SKM-1 treated with dmso at 0.1 percent for 144 hours (cell line): Measurements from ENCODE around the gene KMT2A.
"Not testable (repeated sequence)": the region's sequence is repeated elsewhere in the genome, so short reads cannot be mapped to it uniquely, and the experiment has no call there.

ENCODE experiments used
- DNase-seq: peaks from one replicate; lab custom pipeline; 2025; ENCODE audit not compliant: unreplicated experiment; lab: John Stamatoyannopoulos, UW

Gene KMT2A

DNA sequence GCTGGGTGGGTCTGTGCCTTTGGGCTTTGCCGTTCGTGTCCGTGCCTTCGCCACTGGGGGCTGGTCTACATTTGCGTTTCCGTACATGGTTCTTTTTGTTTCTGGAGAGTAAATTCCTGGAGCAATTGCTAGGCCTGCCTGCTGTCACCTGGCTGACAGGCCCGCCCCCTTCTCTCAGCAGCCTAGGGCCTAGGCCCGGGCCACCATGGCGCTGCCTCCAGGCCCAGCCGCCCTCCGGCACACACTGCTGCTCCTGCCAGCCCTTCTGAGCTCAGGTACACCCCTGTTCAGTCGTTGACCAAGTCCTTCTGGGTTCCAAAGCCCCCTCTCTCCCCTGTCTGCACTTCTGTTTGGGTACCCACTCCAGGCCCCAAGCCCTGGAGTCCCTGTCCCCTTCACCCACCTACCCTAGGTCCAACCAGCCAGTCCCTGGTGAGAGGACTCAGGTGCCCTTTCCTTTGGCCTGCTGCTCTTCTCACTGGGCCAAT, 95.3 kb downstream of the KMT2A start:
- DNase-seq: no peak

DNA sequence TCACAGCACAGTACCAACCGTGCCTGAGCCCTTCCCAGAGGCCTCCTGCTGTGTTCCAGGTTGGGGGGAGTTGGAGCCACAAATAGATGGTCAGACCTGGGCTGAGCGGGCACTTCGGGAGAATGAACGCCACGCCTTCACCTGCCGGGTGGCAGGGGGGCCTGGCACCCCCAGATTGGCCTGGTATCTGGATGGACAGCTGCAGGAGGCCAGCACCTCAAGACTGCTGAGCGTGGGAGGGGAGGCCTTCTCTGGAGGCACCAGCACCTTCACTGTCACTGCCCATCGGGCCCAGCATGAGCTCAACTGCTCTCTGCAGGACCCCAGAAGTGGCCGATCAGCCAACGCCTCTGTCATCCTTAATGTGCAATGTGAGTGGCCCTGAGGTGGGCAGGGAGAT, 95.8 kb downstream of the KMT2A start:
- no peak for DNase-seq

DNA sequence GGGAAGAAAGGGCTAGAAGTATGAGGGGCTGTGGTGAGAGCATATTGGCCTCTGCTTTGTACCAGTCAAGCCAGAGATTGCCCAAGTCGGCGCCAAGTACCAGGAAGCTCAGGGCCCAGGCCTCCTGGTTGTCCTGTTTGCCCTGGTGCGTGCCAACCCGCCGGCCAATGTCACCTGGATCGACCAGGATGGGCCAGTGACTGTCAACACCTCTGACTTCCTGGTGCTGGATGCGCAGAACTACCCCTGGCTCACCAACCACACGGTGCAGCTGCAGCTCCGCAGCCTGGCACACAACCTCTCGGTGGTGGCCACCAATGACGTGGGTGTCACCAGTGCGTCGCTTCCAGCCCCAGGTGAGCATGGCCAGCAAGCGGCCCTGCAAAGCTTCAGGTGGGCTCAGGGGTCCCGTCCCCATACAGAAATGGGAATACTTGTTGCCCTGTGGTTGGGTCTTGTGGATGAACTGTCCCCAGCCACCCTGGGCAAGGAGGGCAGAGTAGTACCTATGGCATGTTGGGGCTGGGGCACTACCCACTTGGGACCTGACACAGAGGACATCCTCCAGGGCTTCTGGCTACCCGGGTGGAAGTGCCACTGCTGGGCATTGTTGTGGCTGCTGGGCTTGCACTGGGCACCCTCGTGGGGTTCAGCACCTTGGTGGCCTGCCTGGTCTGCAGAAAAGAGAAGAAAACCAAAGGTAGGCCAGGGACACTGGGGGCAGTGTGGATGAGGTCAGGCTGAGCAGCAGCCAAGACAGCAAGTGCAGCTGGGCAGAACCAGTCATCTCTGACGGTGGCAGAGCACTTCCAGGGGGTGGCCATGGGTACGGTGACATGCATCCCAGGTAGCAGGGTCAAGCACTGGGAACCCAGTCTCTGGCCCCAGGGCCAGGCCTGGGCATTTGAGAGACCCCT, 96.8 kb downstream of the KMT2A start:
- DNase-seq: no peak

DNA sequence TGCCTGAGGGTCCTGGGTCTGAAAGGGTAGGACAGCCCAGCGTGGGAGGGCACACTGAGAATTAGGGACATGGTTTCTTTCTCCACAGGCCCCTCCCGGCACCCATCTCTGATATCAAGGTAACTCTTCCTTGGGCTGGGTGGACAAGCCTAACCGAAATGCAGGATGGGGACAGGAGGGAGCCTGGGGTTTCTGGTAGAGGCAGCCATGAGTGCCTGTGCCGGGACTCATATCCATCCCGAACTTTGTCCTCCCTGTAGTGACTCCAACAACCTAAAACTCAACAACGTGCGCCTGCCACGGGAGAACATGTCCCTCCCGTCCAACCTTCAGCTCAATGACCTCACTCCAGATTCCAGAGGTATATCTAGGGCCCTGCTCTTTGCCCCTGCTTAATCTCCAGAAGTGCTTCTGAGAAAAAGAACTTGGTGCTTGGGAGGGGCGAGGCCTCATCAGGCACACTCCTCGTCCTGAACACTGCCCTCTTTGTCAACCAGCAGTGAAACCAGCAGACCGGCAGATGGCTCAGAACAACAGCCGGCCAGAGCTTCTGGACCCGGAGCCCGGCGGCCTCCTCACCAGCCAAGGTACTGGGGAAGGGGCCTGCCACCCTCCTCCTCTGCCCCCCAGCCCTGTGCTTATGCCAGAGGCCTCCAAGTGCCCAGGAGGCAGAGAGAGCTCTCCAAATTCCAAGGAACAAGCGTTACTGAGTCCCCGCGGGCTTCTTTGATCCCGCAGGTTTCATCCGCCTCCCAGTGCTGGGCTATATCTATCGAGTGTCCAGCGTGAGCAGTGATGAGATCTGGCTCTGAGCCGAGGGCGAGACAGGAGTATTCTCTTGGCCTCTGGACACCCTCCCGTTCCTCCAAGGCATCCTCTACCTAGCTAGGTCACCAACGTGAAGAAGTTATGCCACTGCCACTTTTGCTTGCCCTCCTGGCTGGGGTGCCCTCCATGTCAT, 97.8 kb downstream of the KMT2A start:
- no peak for DNase-seq

DNA sequence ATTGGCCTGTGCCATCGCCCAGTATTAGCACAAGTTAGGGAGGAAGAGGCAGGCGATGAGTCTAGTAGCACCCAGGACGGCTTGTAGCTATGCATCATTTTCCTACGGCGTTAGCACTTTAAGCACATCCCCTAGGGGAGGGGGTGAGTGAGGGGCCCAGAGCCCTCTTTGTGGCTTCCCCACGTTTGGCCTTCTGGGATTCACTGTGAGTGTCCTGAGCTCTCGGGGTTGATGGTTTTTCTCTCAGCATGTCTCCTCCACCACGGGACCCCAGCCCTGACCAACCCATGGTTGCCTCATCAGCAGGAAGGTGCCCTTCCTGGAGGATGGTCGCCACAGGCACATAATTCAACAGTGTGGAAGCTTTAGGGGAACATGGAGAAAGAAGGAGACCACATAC, 99.0 kb downstream of the KMT2A start:
- DNase-seq: no peak

DNA sequence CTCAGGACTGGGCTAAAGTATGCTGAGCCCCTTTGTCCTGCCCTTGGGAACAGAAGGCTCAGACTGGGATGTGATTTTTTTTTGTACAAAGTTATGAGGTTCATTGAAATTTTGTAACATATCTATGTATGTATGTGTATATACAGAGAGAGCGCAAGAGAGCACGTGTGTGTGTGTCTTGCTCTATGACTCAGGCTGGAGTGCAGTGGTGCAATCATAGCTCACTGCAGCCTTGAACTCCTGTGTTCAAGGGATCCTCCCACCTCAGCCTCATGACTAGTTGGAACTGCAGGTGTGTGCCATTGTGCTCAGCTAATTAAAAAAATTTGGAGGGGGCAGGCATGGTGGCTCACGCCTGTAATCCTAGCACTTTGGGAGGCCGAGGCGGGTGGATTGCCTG, 100.4 kb downstream of the KMT2A start:
- no peak for DNase-seq

DNA sequence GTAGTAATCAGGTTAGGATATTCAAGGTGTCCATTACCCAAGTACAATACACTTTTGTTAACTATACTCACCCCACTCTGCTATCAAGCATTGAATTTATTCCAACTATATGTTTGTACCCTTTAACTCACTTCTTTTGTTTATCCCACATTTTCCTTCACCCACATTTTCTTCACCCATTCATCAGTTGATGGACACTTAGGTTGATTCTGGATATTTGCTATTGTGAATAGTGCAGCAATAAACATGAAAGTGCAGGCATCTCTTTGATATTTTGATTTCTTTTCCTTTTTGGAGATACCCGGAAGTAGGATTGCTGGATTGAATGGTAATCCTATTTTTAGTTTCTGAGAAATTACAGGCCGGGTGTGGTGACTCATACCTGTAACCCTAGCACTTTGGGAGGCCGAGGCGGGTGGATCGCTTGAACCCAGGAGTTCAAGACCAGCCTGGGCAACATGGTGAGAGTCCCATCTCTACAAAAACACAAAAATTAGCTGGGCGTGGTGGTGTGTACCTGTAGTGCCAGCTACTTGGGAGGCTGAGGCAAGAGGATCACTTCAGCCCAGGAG, 101.2 kb downstream of the KMT2A start:
- no peak for DNase-seq

DNA sequence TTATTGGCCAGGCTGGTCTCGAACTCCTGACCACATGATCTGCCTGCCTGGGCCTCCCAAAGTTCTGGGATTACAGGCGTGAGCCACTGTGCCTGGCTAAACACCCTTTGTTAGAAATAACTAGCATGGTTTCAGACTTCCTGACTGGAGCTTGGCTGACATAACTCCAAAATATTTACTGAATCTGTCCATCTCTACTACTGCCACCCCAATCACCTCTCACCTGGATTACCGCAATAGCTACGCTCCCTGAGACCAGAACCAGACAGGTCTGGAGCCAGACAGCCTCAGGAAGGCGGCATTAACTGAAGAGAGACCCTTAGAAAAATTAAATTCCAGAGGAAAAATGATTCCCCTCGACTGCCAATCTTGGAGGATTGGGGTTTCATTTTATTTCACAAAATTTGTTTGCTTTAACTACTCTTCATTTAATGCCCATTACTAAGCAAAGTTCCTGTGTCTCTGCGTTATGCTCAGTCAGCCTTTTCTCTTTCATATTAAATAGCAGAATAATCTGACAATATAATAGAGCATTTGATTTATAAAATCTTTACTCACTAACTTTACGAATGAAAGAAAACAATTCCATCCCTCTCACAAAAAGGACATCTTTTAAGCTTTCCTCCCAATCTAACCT, 107.8 kb downstream of the KMT2A start:
- no peak for DNase-seq

DNA sequence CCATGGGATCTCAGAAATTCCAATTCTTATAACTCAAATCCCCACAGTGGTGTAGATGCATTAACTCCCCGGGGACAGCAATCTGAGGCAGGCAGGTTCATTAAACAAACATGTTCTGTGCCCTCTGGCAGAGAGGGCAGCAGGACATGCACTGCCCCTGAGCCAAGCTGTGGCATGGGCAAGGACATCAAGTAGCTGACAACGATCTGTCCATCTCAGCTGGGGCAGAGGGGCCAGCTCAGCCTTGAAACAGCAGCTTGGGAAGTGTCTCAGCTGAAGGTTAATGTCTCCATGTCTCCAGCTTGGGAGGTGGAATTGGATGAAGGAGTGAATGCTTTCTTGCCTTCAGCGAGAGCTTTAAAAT, 108.3 kb downstream of the KMT2A start:
- DNase-seq: no peak

DNA sequence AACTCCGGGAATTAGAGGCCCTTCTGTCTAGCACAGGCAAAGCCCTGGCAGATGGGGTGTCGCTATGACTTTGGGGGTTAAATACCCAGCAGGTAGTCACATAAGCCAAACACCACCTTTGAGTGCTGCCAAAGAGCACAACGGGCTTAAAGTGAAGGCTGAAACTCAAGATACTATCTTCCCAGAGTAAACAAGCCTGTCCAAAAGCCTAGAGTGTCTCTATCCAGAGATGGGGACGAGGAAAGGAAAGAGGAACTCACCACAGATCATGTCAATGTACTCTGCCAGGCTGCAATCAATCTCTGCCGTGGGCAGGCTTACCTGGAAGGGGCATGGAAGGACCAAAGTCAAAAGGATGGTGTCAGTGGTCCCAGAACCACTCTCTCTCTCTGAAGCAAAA, 109.2 kb downstream of the KMT2A start:
- DNase-seq: no peak

DNA sequence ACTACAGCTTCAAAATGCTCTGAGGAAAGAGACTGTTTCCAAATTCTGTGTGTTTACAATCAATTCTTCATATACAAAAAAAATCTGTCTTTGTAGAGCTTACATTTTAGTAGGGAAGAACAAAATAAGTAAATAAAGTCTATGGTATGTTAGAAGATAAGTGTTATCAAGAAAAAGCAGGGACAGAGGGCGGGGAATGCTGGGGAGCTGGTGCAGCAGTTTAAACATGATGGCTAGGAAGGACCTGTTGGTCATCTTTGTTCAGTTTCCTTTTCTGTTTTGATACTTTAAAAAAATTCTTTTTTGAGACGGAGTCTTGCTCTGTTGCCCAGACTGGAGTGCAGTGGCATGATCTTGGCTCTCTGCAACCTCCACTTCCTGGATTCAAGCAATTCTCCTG, 110.8 kb downstream of the KMT2A start:
- no peak for DNase-seq

DNA sequence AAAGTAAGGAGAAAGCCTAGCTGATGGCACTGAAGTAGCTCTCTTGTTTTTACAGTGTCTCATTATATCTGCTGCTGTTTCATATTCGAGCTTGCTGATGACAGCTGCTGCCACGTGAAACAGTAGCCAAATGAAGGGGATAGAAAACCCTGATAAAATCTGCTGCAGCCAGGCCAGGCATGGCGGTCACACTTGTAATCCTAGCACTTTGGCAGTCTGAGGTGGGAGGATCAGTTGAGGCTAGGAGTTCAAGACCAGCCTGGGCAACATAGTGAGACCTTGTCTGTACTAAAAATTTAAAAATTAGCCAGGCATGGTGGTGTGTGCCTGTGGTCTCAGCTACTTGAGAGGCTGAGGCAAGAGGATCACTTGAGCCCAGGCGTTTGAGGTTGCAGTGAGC, 116.0 kb downstream of the KMT2A start:
- DNase-seq: no peak

DNA sequence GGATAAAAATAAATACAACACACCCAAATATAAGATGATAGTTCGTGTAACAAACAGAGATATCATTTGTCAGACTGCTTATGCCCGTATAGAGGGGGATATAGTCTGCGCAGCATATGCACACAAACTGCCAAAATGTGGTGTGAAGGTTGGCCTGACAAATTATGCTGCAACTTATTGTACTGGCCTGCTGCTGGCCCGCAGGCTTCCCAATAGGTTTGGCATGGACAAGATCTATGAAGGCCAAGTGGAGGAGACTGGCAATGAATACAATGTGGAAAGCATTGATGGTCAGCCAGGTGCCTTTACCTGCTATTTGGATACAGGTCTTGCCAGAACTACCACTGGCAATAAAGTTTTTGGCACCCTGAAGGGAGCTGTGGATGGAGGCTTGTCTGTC, 124.5 kb downstream of the KMT2A start:
- no peak for DNase-seq

DNA sequence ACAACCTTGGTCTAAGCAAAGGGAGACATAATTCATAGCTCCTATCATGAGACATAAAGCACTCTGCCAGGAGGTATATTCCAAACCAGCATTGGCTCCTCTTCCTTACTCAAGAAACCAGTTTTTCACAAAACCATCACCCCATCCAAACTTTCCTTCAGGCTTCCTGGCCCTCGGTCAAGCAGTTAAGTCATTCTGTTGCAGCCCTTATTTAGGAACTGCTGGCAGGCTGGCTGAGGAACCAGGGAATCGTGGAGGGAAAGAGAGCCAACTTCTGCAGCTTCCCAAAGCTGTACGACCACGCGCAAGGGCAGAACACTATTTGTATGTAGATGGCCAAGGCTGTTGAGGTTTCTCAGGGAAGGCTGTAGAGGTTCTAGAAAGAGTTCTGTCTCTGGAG, 128.8 kb downstream of the KMT2A start:
- no peak for DNase-seq

DNA sequence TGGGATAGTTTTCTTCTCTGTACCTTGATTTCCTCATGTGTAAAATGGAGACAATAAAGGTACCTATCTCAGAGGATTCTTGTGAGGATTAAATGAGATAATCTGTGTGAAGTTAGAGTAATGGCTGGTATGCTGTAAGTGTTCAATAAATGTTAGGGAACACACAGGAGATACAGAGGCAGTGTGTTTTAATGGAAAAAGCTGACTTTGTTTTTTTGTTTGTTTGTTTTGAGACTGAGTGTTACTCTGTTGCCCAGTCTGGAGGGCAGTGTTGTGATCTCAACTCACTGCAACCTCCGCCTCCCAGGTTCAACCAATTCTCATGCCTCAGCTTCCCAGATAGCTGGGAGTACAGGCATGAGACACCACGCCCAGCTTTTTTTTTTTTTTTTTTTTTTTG, 133.4 kb downstream of the KMT2A start:
- DNase-seq: no peak

DNA sequence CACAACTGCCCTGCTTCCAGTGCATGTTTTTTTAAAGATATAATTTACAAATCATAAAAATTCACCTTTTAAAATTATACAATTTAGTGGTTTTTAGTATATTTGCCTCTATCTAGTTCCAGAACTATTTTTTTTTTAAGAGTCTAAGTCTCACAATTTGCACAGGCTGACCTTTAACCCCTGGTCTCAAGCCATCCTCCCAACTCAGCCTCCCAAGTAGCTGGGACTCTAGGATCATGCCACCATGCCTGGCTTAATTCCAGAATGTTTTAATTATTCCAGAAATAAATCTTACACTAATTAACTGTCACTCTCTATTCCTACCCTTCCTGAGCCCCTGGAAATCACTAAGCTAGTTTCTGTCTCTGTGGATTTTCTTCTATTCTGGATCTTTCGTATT, 134.5 kb downstream of the KMT2A start:
- no peak for DNase-seq

DNA sequence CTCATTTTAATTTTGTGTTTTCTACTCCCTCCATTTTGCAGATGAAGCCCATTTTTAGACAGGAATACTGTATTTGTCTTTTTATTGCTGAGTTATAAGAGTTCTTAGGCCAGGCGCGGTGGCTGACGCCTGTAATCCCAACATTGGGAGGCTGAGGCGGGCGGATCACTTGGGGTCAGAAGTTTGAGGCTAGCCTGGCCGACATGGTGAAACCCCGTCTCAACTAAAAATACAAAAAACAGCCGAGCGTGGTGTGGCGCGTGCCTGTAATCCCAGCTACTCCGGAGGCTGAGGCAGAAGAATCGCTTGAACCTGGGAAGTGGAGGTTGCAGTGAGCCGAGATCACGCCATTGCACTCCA, 135.4 kb downstream of the KMT2A start:
- DNase-seq: not testable (repeated sequence)

DNA sequence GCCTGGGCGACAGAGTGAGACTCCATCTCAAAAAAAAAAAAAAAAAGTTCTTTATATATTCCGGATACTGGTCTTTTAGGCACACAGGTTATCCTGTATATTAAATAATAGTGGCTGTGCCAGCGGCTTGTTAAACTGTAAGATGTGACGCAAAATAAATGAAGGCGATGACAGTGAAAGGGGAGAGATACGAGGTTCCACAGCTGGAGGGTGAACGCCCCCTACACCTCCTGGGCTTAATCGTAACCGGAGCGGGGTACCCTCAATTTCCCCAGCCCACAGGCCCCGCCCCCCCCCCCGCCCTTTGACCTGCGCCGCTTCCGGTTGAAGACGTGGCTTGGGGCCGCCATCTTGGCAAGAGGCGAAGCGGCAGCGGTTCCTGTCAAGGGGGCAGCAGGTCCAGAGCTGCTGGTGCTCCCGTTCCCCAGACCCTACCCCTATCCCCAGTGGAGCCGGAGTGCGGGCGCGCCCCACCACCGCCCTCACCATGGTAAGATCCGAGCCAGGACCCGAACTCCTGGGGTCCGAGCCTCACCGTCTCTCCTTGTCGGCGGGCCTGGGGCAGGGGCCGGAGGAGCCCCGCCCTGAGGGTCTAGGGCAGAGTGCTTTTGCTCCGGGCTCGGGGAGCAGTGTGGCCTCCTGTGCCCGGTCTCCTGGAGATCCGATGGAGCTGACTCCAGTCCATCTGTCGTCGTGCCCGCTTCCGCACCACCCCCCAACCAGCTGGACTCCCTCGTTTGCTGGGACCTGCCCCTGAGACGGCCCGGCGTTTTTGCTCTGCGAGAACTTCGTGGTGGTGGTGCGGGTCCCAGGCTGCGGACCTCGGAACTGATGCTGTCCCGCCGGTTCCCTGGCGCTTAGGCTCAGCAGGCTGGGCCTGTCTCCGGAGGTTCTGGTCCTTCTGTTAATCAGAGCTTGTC, 136.0 kb downstream of the KMT2A start, which contains the start of gene ARCN1:
ARCN1 (plus strand) TSS at position 349 of the 920 bp plus-strand sequence; CDS start at position 488, 139 bp downstream.
- peak; percentile 73 for DNase-seq

DNA sequence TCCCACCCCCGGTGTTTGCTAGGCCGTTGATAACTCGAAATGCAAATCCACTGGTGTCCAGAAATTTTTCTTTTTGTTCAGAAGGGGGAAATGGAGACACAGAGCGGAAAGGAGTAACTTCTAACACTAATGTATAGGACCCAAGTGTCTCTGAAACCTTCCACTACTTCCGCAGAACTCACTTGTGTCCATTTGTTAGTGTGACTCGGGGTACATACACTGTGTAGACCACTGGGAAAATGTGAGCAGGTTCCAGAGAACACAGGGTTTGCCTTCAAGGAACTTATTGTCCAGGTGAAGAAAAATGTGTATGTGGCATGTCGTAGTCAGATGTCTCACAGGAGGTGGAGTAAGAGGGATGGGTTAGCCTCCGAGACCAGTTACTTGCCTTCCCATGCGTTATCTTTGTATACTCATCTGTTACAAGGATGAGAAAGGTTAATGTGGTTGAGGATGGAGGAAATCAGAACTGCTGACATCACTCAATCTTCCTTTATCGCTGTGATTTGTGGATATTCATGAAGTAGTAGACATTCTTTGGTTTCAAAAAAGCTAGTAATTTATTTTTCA, 136.8 kb downstream of the KMT2A start:
- peak; percentile 46 for DNase-seq

DNA sequence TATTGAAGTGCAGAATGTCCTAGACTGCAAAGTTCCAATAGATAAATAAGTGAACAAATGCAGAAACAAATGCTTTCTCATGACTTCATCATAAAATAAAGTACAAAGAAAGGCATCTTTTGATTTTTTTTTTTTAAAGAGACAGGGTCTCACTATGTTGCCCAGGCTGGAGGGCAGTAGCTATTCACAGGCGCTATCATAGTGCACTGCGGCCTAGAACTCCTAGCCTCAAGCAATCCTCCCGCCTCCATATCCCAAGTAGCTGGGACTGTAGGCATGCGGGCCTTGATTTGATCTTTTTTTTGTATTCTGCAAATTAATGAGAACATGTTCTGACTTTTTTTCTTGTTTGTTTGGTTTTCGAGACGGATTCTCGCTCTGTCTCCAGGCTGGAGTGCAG, 138.3 kb downstream of the KMT2A start:
- no peak for DNase-seq
